Neuron (in vitro differentiated cells): ENCODE data around the gene MS4A18.

ENCODE experiments used
- H2AFZ ChIP-seq: one replicate; pipeline ENCODE4 v1.6.1; 2013; ENCODE audit warnings: low read depth, mild to moderate bottlenecking, inconsistent platforms, low read length, moderate library complexity
- H3K27me3 ChIP-seq: one replicate; pipeline ENCODE4 v1.6.1; 2013; ENCODE audit warnings: low read length; ENCODE audit not compliant: insufficient read depth
- H3K36me3 ChIP-seq: one replicate; pipeline ENCODE4 v1.6.1; 2013; ENCODE audit warnings: low read length; ENCODE audit not compliant: insufficient read depth
- H3K4me1 ChIP-seq: one replicate; pipeline ENCODE4 v1.6.1; 2013; ENCODE audit warnings: low read length; ENCODE audit not compliant: insufficient read depth
- H3K4me3 ChIP-seq: 2 replicates; pipeline ENCODE4 v1.5.1; 2013; ENCODE audit warnings: mild to moderate bottlenecking, low read length, moderate library complexity
- H3K9me3 ChIP-seq: one replicate; pipeline ENCODE4 v1.6.1; 2013; ENCODE audit warnings: low read length

MS4A18 gene

GRCh38 chr11:60776167-60776566 lies 51.6 kb downstream of the MS4A18 start:
- no peaks in the 10 kb centered on the region for H3K27me3 ChIP-seq
- H3K9me3 ChIP-seq = no peaks in the 10 kb centered on the region
- H3K4me3 ChIP-seq = no peak overlapping the region
- H3K4me1 ChIP-seq = no peaks in the 10 kb centered on the region
- H2AFZ ChIP-seq = no peak overlapping the region
- no peaks in the 10 kb centered on the region for H3K36me3 ChIP-seq

GRCh38 chr11:60777106-60777505 lies 52.6 kb downstream of the MS4A18 start:
- Histone ChIP-seq H3K36me3 (no peaks in the 10 kb centered on the region), H2AFZ (no peak overlapping the region), H3K27me3 (no peaks in the 10 kb centered on the region), H3K4me1 (no peaks in the 10 kb centered on the region), H3K4me3 (no peak overlapping the region), H3K9me3 (no peaks in the 10 kb centered on the region)

- no peaks in the 10 kb centered on the region for H3K27me3 ChIP-seq
- no peak overlapping the region for H3K4me3 ChIP-seq
- no peaks in the 10 kb centered on the region for H3K36me3 ChIP-seq
- H2AFZ ChIP-seq = no peak overlapping the region
- H3K9me3 ChIP-seq = no peaks in the 10 kb centered on the region
- no peaks in the 10 kb centered on the region for H3K4me1 ChIP-seq
Measured at GRCh38 chr11:60777572-60777971, 53.1 kb downstream of the MS4A18 start.

- Histone ChIP-seq H3K4me1 (no peaks in the 10 kb centered on the region), H2AFZ (no peak overlapping the region), H3K4me3 (no peak overlapping the region), H3K36me3 (no peaks in the 10 kb centered on the region), H3K9me3 (no peaks in the 10 kb centered on the region), H3K27me3 (no peaks in the 10 kb centered on the region)
Measured at GRCh38 chr11:60780065-60780464, 55.5 kb downstream of the MS4A18 start.

- Histone ChIP-seq H3K4me3 (no peak overlapping the region), H3K9me3 (no peaks in the 10 kb centered on the region), H2AFZ (no peak overlapping the region), H3K27me3 (no peaks in the 10 kb centered on the region), H3K4me1 (peaks cover 1% of the 10 kb centered on the region), H3K36me3 (no peaks in the 10 kb centered on the region)
Measured at GRCh38 chr11:60780774-60781173, 56.3 kb downstream of the MS4A18 start.

- no peaks in the 10 kb centered on the region for H3K9me3 ChIP-seq
- H3K36me3 ChIP-seq = no peaks in the 10 kb centered on the region
- no peaks in the 10 kb centered on the region for H3K27me3 ChIP-seq
- H3K4me1 ChIP-seq = peaks cover 7% of the 10 kb centered on the region
- H3K4me3 ChIP-seq = no peak overlapping the region
- no peak overlapping the region for H2AFZ ChIP-seq
Measured at GRCh38 chr11:60781286-60781980, 56.9 kb downstream of the MS4A18 start.

GRCh38 chr11:60781981-60782316 lies 57.4 kb downstream of the MS4A18 start:
- Histone ChIP-seq H2AFZ (no peak overlapping the region), H3K9me3 (no peaks in the 10 kb centered on the region), H3K36me3 (no peaks in the 10 kb centered on the region), H3K4me3 (no peak overlapping the region), H3K27me3 (no peaks in the 10 kb centered on the region), H3K4me1 (peaks cover 12% of the 10 kb centered on the region)

- Histone ChIP-seq H3K36me3 (no peaks in the 10 kb centered on the region), H3K27me3 (no peaks in the 10 kb centered on the region), H2AFZ (no peak overlapping the region), H3K9me3 (no peaks in the 10 kb centered on the region), H3K4me3 (no peak overlapping the region), H3K4me1 (peaks cover 12% of the 10 kb centered on the region)
Measured at GRCh38 chr11:60782393-60783140, 58.0 kb downstream of the MS4A18 start.

- H3K4me1 ChIP-seq = peaks cover 12% of the 10 kb centered on the region
- no peak overlapping the region for H3K4me3 ChIP-seq
- no peaks in the 10 kb centered on the region for H3K27me3 ChIP-seq
- H3K9me3 ChIP-seq = no peaks in the 10 kb centered on the region
- H2AFZ ChIP-seq = no peak overlapping the region
- H3K36me3 ChIP-seq = no peaks in the 10 kb centered on the region
Measured at GRCh38 chr11:60783141-60783484, 58.6 kb downstream of the MS4A18 start.

GRCh38 chr11:60783911-60784310 lies 59.4 kb downstream of the MS4A18 start:
- Histone ChIP-seq H3K36me3 (no peaks in the 10 kb centered on the region), H3K27me3 (no peaks in the 10 kb centered on the region), H3K4me3 (no peak overlapping the region), H2AFZ (no peak overlapping the region), H3K9me3 (no peaks in the 10 kb centered on the region), H3K4me1 (peaks cover 12% of the 10 kb centered on the region)

- Histone ChIP-seq H3K27me3 (no peaks in the 10 kb centered on the region), H3K9me3 (no peaks in the 10 kb centered on the region), H3K4me3 (no peak within 1 kb of the TSS), H3K36me3 (no peaks in the 10 kb centered on the region), H3K4me1 (peaks cover 12% of the 10 kb centered on the region), H2AFZ (no peak within 1 kb of the TSS)
Measured at GRCh38 chr11:60785136-60785535, 60.6 kb downstream of the MS4A18 start, which contains the start of gene MS4A10. MS4A10 (plus strand) TSS chr11:60785333; CDS start chr11:60790336, 5,003 bp downstream.

- Histone ChIP-seq H3K27me3 (no peaks in the 10 kb centered on the region), H3K36me3 (no peaks in the 10 kb centered on the region), H2AFZ (no peak overlapping the region), H3K4me1 (peaks cover 12% of the 10 kb centered on the region), H3K9me3 (no peaks in the 10 kb centered on the region), H3K4me3 (no peak overlapping the region)
Measured at GRCh38 chr11:60785806-60786361, 61.4 kb downstream of the MS4A18 start.

GRCh38 chr11:60786811-60787567 lies 62.5 kb downstream of the MS4A18 start:
- peaks cover 2% of the 10 kb centered on the region for H3K9me3 ChIP-seq
- no peaks in the 10 kb centered on the region for H3K36me3 ChIP-seq
- H3K4me3 ChIP-seq = no peak overlapping the region
- no peaks in the 10 kb centered on the region for H3K27me3 ChIP-seq
- peaks cover 12% of the 10 kb centered on the region for H3K4me1 ChIP-seq
- no peak overlapping the region for H2AFZ ChIP-seq
